GM13976 (cell line): ENCODE data around the gene DHRS3.

ENCODE experiments used
- DNase-seq: peaks from one replicate; pipeline ENCODE4 v3.0.0; 2012; ENCODE audit warnings: low spot score
- CTCF ChIP-seq: IDR thresholded peaks from 2 replicates; pipeline ENCODE4 v1.5.1; 2012; ENCODE audit warnings: borderline replicate concordance, mild to moderate bottlenecking; ENCODE audit not compliant: insufficient read depth; ENCODE audit errors: extremely low read depth, missing control alignments, control extremely low read depth
- in situ Hi-C: fragments of 300-500 bp; cut with MboI; formaldehyde crosslinking; loops from one replicate; pipeline ENCODE4 v1.12.0; 2022; ENCODE audit warnings: low sequenced_read_pairs, mixed read lengths, inconsistent platforms; ENCODE audit not compliant: unreplicated experiment

Gene DHRS3

DNA sequence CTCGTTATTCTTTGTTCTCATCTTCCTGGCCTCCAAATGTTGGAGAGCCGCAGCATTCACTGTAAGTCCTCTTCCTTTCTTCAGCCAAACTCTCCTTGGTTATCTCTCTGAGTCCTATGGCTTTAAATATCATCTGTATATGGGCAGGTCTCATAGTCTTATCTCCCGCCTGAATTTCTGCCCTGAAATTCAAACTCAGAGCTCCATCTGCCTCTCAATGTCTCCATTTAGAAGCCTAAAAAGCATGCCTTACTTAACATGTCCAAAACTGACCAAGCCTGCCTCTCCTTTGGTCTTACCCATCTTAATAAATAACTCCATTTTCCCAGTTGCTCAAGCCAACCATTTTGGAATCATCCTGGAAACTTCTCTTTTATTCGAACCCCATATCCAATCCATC is 80.7 kb downstream of the DHRS3 start:
- TF ChIP-seq CTCF: no peak
- DNase-seq: no peak
- in situ Hi-C loops: no loop called here

GRCh38 chr1:12536023-12536639 is 81.9 kb downstream of the DHRS3 start:
- no peak for TF ChIP-seq CTCF
- in situ Hi-C loops: no loop called here

DNA sequence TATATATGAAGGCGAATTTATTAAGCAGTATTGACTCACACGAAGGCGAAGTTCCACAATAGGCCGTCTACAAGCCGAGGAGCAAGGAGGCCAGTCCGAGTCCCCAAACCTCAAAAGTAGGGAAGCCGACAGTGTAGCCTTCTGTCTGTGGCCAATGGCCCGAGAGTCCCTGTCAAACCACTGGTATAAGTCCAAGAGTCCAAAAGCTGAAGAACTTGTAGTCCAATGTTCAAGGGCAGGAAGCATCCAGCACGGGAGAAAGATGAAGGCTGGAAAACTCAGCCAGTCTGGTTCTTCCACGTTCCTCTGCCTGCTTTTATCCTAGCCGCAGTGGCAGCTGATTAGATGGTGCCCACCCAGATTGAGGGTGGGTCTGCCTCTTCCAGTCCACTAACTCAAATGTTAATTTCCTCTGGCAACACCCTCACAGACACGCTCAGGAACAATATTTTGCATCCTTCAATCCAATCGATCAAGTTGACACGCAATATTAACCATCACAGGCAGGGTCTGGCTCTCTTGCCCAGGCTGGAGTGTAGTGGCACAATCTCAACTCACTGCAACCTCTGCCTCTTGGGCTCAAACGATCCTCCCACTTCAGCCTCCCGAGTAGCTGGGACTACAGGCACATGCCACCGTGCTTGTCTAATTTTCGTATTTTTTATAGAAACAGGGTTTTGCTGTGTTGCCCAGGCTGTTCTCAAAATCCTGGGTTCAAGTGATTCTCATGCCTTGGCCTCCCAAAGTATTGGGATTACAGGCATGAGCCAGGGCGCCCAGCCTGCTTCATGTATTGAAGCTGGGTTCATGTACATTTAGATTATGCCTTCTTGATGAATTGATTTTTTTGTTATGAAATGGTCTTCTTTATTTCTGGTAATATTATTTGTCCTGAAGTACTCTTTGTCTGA is 85.3 kb downstream of the DHRS3 start:
- TF ChIP-seq CTCF: no peak
- in situ Hi-C loops: no loop called here
- no peak for DNase-seq

More at GRCh38 chr1:12536023-12536639, 81.9 kb downstream of the DHRS3 start:
- DNase-seq: no peak

- DNase-seq: no peak
- TF ChIP-seq CTCF: no peak
- in situ Hi-C loops: no loop called here
These were observed 86.9 kb downstream of the DHRS3 start for GRCh38 chr1:12531179-12531499.

GRCh38 chr1:12530462-12531178 is 87.4 kb downstream of the DHRS3 start:
- in situ Hi-C loops: no loop called here
- TF ChIP-seq CTCF: no peak

GRCh38 chr1:12529640-12530174 is 88.3 kb downstream of the DHRS3 start:
- DNase-seq: no peak
- TF ChIP-seq CTCF: no peak
- in situ Hi-C loops: no loop called here

More at GRCh38 chr1:12530462-12531178, 87.4 kb downstream of the DHRS3 start:
- no peak for DNase-seq
